Smooth muscle cell (in vitro differentiated cells): ENCODE data around the gene WWOX. TPM values are rescaled to one million over a fixed set of nuclear protein-coding genes. Genes with fewer than 3 reads are reported as not detected.
A peak's percentile ranks its signal among the peaks of the same experiment; 100 is the strongest.

Source experiments
- DNase-seq: peaks from one replicate; lab custom pipeline; 2025; ENCODE audit not compliant: unreplicated experiment; lab: John Stamatoyannopoulos, UW
- H2AFZ ChIP-seq: fragments of 200-600 bp; sonication (generic); 2 replicates; pipeline ENCODE4 v1.6.0; 2016; ENCODE audit warnings: antibody characterized with exemption, low read depth, mild to moderate bottlenecking
- H3F3A ChIP-seq: fragments of 200-600 bp; sonication (generic); 2 replicates; pipeline ENCODE4 v1.6.0; 2017; ENCODE audit warnings: antibody characterized with exemption, low read depth
- H3K27ac ChIP-seq: fragments of 200-600 bp; sonication (generic); 2 replicates; pipeline ENCODE4 v1.5.1; 2016; ENCODE audit warnings: low read depth, mild to moderate bottlenecking
- H3K27me3 ChIP-seq: fragments of 200-600 bp; sonication (generic); 2 replicates; pipeline ENCODE4 v1.6.1; 2016; ENCODE audit warnings: low read depth, mild to moderate bottlenecking
- H3K36me3 ChIP-seq: fragments of 200-600 bp; sonication (generic); 2 replicates; pipeline ENCODE4 v1.5.1; 2016; ENCODE audit warnings: low read depth
- H3K4me1 ChIP-seq: fragments of 200-600 bp; sonication (generic); 2 replicates; pipeline ENCODE4 v1.5.1; 2016; ENCODE audit warnings: low read depth
- H3K4me2 ChIP-seq: fragments of 200-600 bp; sonication (generic); 2 replicates; pipeline ENCODE4 v1.6.0; 2016; ENCODE audit warnings: mild to moderate bottlenecking
- H3K4me3 ChIP-seq: fragments of 200-600 bp; sonication (generic); 2 replicates; pipeline ENCODE4 v1.5.1; 2016; ENCODE audit warnings: mild to moderate bottlenecking
- H3K79me2 ChIP-seq: fragments of 200-600 bp; sonication (generic); 2 replicates; pipeline ENCODE4 v1.6.0; 2016; ENCODE audit warnings: low read depth, mild to moderate bottlenecking
- H3K9ac ChIP-seq: fragments of 200-600 bp; sonication (generic); 2 replicates; pipeline ENCODE4 v1.6.0; 2016; ENCODE audit warnings: low read depth
- H3K9me3 ChIP-seq: fragments of 200-600 bp; sonication (generic); replicated peaks from 2 replicates; pipeline ENCODE4 v1.5.1; 2016; ENCODE audit warnings: low read depth
- H4K20me1 ChIP-seq: fragments of 200-600 bp; sonication (generic); 2 replicates; pipeline ENCODE4 v1.6.0; 2016; ENCODE audit warnings: low read depth
- WGBS: methylation state at CpG from one replicate; pipeline ENCODE4 v1.1.7; 2016; ENCODE audit warnings: low lambda C conversion rate; 5-methylcytosine and 5-hydroxymethylcytosine counted together
- polyA plus RNA-seq: library from polyadenylated mRNA; unstranded; fragments of >200 nt; fragmentation: Nextera tagmentation; extraction: Ambion mirVana; gene quantifications from 2 replicates; pipeline ENCODE4 v1.2.1, GENCODE V29; 2016
- total RNA-seq: library from RNA; depleted of rRNA; stranded (reverse); fragments of >200 nt; gene quantifications from 2 replicates; pipeline ENCODE4 v1.2.3, GENCODE V29; 2014
- TF ChIP-seq, protein P1 (sequence below): fragments of 200-600 bp; sonication (generic); IDR thresholded peaks from 2 replicates; pipeline ENCODE4 v1.5.1; 2017; ENCODE audit warnings: borderline replicate concordance, mild to moderate bottlenecking, antibody characterized with exemption; ENCODE audit not compliant: insufficient read depth, poor library complexity, severe bottlenecking

Gene WWOX
- total and polyA plus RNA-seq, 2 experiments from 2014 or later = 7.5 to 14.0 TPM

DNA sequence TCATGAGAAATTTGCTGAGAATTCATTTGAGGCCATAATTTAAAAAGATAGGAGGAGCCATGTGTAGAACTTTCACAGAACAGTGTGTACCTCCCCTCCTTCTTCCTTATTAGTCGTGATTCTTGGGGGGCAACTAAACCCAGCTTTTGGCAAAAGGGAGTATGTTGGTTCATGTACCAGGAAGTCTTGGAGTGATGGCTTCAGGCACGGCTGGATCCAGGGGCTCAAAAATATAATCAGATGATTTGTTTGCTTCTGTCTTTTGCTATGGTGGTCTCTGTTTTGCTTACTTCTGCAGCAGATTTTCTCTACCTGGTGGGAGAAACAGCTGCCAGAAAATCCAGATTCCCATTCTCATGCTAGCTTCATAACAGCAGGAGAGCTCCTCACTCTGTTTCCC is 871.2 kb downstream of the WWOX start:
- no peaks in the 10 kb centered on the region for H4K20me1 ChIP-seq
- peaks cover 39% of the 10 kb centered on the region for H3K27me3 ChIP-seq
- no peaks in the 10 kb centered on the region for H3F3A ChIP-seq
- H3K4me3 ChIP-seq = no peak overlapping the region
- 97% methylated on average over 2 of the region's 2 CpGs for WGBS
- H3K27ac ChIP-seq = no peak overlapping the region
- H3K4me2 ChIP-seq = no peak overlapping the region
- H3K9me3 ChIP-seq = no peaks in the 10 kb centered on the region
- peaks cover 10% of the 10 kb centered on the region for H3K4me1 ChIP-seq
- H3K79me2 ChIP-seq = no peaks in the 10 kb centered on the region
- TF ChIP-seq, protein P1, sequence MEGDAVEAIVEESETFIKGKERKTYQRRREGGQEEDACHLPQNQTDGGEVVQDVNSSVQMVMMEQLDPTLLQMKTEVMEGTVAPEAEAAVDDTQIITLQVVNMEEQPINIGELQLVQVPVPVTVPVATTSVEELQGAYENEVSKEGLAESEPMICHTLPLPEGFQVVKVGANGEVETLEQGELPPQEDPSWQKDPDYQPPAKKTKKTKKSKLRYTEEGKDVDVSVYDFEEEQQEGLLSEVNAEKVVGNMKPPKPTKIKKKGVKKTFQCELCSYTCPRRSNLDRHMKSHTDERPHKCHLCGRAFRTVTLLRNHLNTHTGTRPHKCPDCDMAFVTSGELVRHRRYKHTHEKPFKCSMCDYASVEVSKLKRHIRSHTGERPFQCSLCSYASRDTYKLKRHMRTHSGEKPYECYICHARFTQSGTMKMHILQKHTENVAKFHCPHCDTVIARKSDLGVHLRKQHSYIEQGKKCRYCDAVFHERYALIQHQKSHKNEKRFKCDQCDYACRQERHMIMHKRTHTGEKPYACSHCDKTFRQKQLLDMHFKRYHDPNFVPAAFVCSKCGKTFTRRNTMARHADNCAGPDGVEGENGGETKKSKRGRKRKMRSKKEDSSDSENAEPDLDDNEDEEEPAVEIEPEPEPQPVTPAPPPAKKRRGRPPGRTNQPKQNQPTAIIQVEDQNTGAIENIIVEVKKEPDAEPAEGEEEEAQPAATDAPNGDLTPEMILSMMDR = no peak
- H3K9ac ChIP-seq = no peak overlapping the region
- no peak for DNase-seq
- H3K36me3 ChIP-seq = no peaks in the 10 kb centered on the region
- H2AFZ ChIP-seq = no peak overlapping the region

DNA sequence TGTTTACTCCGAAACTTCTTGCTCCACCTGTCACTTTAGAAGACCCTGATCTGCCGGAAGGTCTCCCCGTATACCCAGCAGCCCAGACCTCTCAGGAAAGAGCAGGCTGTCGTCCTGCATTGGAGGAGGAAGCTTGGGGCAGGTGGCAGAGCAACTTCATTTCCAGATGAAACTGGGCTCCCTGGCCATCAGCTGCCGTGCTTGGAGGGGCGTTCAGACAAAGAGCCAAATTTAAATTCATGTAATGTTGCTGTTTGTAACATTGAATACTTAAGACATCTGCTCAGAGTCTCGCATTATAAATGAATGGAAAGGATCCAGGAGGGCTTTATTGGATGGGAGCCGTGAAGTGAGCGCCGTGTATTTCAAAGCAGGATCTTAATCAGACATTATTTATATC is 872.6 kb downstream of the WWOX start:
- Histone ChIP-seq H3K4me1 (peaks cover 10% of the 10 kb centered on the region), H3K27me3 (peaks cover 45% of the 10 kb centered on the region), H3K79me2 (no peaks in the 10 kb centered on the region), H3K36me3 (no peaks in the 10 kb centered on the region), H3K4me3 (no peak overlapping the region), H2AFZ (no peak overlapping the region), H3K4me2 (no peak overlapping the region), H3K9me3 (no peaks in the 10 kb centered on the region), H4K20me1 (no peaks in the 10 kb centered on the region), H3K27ac (no peak overlapping the region), H3K9ac (no peak overlapping the region), H3F3A (no peaks in the 10 kb centered on the region)
- 92% methylated on average over 10 of the region's 10 CpGs for WGBS
- DNase-seq = no peak
- TF ChIP-seq, protein P1 = no peak

DNA sequence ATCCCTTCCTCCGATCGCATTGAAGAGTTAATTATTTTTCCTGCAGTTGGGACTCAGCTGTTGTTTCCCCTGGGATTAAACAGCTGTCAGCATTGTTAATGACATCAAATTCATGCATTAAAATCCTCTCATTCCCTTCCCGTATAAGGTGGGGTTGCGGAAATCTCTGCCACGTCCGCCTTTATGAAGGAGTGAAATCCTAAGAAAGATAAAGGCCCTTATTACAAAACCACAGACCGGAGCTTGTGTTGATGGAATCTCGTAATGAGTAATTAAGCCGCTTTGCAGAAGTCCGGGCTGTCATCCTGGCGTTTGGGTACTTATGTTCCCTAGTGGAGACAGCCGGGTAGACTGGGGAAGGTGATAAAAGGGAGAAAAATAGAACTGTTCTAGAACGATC is 873.5 kb downstream of the WWOX start:
- WGBS = 22% methylated on average over 13 of the region's 13 CpGs
- no peak overlapping the region for H3K9ac ChIP-seq
- no peak overlapping the region for H2AFZ ChIP-seq
- peaks cover 10% of the 10 kb centered on the region for H3K4me1 ChIP-seq
- no peaks in the 10 kb centered on the region for H4K20me1 ChIP-seq
- no peaks in the 10 kb centered on the region for H3F3A ChIP-seq
- H3K9me3 ChIP-seq = no peaks in the 10 kb centered on the region
- TF ChIP-seq, protein P1 = no peak
- peak overlapping the region; percentile 6 for H3K4me3 ChIP-seq
- peaks cover 52% of the 10 kb centered on the region for H3K27me3 ChIP-seq
- H3K27ac ChIP-seq = no peak overlapping the region
- no peaks in the 10 kb centered on the region for H3K79me2 ChIP-seq
- no peak for DNase-seq
- H3K36me3 ChIP-seq = no peaks in the 10 kb centered on the region
- H3K4me2 ChIP-seq = peak overlapping the region; percentile 72

DNA sequence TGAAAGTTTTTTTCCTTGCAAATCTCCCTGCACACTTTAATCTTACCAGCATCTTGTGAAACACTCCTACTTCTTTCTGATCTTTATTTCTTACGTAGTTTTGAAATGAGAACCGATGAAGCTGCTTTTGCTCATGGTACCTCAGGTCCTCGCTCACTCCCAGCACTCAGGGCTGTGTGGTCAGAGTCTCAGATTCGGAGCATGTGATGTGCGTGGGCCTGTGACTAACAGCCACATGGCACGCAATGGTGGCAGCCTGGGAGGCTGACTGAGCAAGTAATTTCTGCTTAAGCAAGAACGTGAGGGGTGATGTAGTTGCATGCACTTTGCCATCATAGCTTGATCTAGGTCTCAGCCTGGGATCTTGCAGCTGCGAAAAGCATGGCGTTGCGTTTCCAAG is 876.8 kb downstream of the WWOX start:
- Histone ChIP-seq H3K4me2 (no peak overlapping the region), H2AFZ (no peak overlapping the region), H3K4me3 (no peak overlapping the region), H3F3A (no peaks in the 10 kb centered on the region), H3K9ac (no peak overlapping the region), H3K4me1 (peaks cover 10% of the 10 kb centered on the region), H3K27ac (no peak overlapping the region), H3K27me3 (peaks cover 79% of the 10 kb centered on the region), H3K9me3 (no peaks in the 10 kb centered on the region), H3K36me3 (no peaks in the 10 kb centered on the region), H4K20me1 (no peaks in the 10 kb centered on the region), H3K79me2 (no peaks in the 10 kb centered on the region)
- TF ChIP-seq, protein P1 = no peak
- 89% methylated on average over 10 of the region's 10 CpGs for WGBS
- no peak for DNase-seq
